ENCODE results near the gene RNF157.
A peak's percentile ranks its signal among the peaks of the same experiment; 100 is the strongest.

Gene RNF157

GRCh38 chr17:76240461-76241203, at the start of gene RNF157:
Gene RNF157 (minus strand): TSS chr17:76240493. CDS start chr17:76240240, 253 bp downstream.
- peak; percentile 63 to 77 for DNase-seq

GRCh38 chr17:76281573-76282371, 41.5 kb upstream of the RNF157 start:
- DNase-seq, result no peak

- no peak for DNase-seq
Observed at GRCh38 chr17:76280650-76281049, 40.4 kb upstream of the RNF157 start.

- DNase-seq, result no peak
Observed at GRCh38 chr17:76279742-76280287, 39.5 kb upstream of the RNF157 start.

GRCh38 chr17:76278952-76279741, 38.9 kb upstream of the RNF157 start:
- DNase-seq, result peak; percentile 83 to 84

GRCh38 chr17:76278268-76278908, 38.1 kb upstream of the RNF157 start:
- DNase-seq, result no peak

- DNase-seq, result no peak
Observed at GRCh38 chr17:76277300-76278267, 37.3 kb upstream of the RNF157 start.

GRCh38 chr17:76276461-76277299, 36.4 kb upstream of the RNF157 start:
- no peak for DNase-seq

GRCh38 chr17:76276069-76276431, 35.8 kb upstream of the RNF157 start:
- no peak for DNase-seq

GRCh38 chr17:76275382-76276068, 35.2 kb upstream of the RNF157 start:
- DNase-seq, result no peak

- DNase-seq, result no peak
Observed at GRCh38 chr17:76274112-76274956, 34.0 kb upstream of the RNF157 start.

GRCh38 chr17:76273445-76274111, 33.3 kb upstream of the RNF157 start:
- DNase-seq, result no peak

- peak; percentile 51 to 53 for DNase-seq
Observed at GRCh38 chr17:76272541-76273444, 32.5 kb upstream of the RNF157 start.

- DNase-seq, result peak; percentile 83 to 90
Observed at GRCh38 chr17:76271669-76272540, 31.6 kb upstream of the RNF157 start.

- no peak for DNase-seq
Observed at GRCh38 chr17:76270770-76271668, 30.7 kb upstream of the RNF157 start.
